ENCODE data around the gene EPHA5. TPM values are rescaled to one million over a fixed set of nuclear protein-coding genes. Genes with fewer than 3 reads are reported as not detected.

The EPHA5 gene
- total and polyA plus RNA-seq, 8 donors, result 0.08 to 1.8 (median 0.51) TPM; not detected in 2

- DNase-seq, result peak in 1 of 2 donors; percentile 15
- TF ChIP-seq EP300 (IDR thresholded peaks at IDR 0.05) (no peak), POLR2AphosphoS5 (IDR thresholded peaks at IDR 0.05) (no peak), CTCF (IDR thresholded peaks at IDR 0.05) (no peak), POLR2A (IDR thresholded peaks at IDR 0.05) (no peak)
- intact Hi-C loops (cut with DNase I; ENCODE audit: low total_unique reads), result no loop called here
- Histone ChIP-seq H3K27me3 (no peaks in the 10 kb centered on the region), H3K27ac (no peak overlapping the region), H3K4me3 (no peak overlapping the region), H3K4me1 (no peaks in the 10 kb centered on the region), H3K9me3 (no peaks in the 10 kb centered on the region), H3K36me3 (no peaks in the 10 kb centered on the region)
- WGBS, 5 donors, result 51 to 85% (median 75%) methylated on average over 1 of the region's 1 CpG
These were observed 81.0 kb downstream of the EPHA5 start for GRCh38 chr4:65589331-65589730.

- no peak for TF ChIP-seq POLR2A (IDR thresholded peaks at IDR 0.05)
- no peak for TF ChIP-seq POLR2AphosphoS5 (IDR thresholded peaks at IDR 0.05)
- TF ChIP-seq CTCF (IDR thresholded peaks at IDR 0.05), result no peak
- TF ChIP-seq EP300 (IDR thresholded peaks at IDR 0.05), result no peak
- Histone ChIP-seq H3K36me3 (no peaks in the 10 kb centered on the region), H3K4me3 (no peak overlapping the region), H3K9me3 (no peaks in the 10 kb centered on the region), H3K4me1 (no peaks in the 10 kb centered on the region), H3K27me3 (no peaks in the 10 kb centered on the region), H3K27ac (no peak overlapping the region)
- intact Hi-C loops (cut with DNase I; ENCODE audit: low total_unique reads), result no loop called here
- 77 to 92% (median 84%) methylated on average over 1 of the region's 1 CpG for WGBS, 5 donors
- DNase-seq, result no peak
These were observed 89.7 kb downstream of the EPHA5 start for GRCh38 chr4:65580551-65580950.

- Histone ChIP-seq H3K9me3 (no peaks in the 10 kb centered on the region), H3K4me1 (no peaks in the 10 kb centered on the region), H3K27ac (no peak overlapping the region), H3K4me3 (no peak overlapping the region), H3K27me3 (no peaks in the 10 kb centered on the region), H3K36me3 (no peaks in the 10 kb centered on the region)
- intact Hi-C loops (cut with DNase I; ENCODE audit: low total_unique reads), result no loop called here
- DNase-seq, result no peak
- WGBS, 5 donors, result 81 to 89% (median 85%) methylated on average over 2 of the region's 2 CpGs
- no peak for TF ChIP-seq EP300 (IDR thresholded peaks at IDR 0.05)
- no peak for TF ChIP-seq POLR2AphosphoS5 (IDR thresholded peaks at IDR 0.05)
- TF ChIP-seq CTCF (IDR thresholded peaks at IDR 0.05), result no peak
- TF ChIP-seq POLR2A (IDR thresholded peaks at IDR 0.05), result no peak
These were observed 103.8 kb downstream of the EPHA5 start for GRCh38 chr4:65566473-65566872.

GRCh38 chr4:65561164-65561563, 109.1 kb downstream of the EPHA5 start:
- H3K4me3 ChIP-seq, result no peak overlapping the region
- TF ChIP-seq POLR2A (IDR thresholded peaks at IDR 0.05), result no peak
- TF ChIP-seq CTCF (IDR thresholded peaks at IDR 0.05), result no peak
- TF ChIP-seq POLR2AphosphoS5 (IDR thresholded peaks at IDR 0.05), result no peak
- no peak for TF ChIP-seq EP300 (IDR thresholded peaks at IDR 0.05)
- H3K27ac ChIP-seq, result no peak overlapping the region
- no peaks in the 10 kb centered on the region for H3K36me3 ChIP-seq
- 41 to 54% (median 46%) methylated on average over 2 of the region's 2 CpGs for WGBS, 5 donors
- intact Hi-C loops (cut with DNase I; ENCODE audit: low total_unique reads), result no loop called here
- no peaks in the 10 kb centered on the region for H3K27me3 ChIP-seq
- no peaks in the 10 kb centered on the region for H3K9me3 ChIP-seq
- no peak for DNase-seq
- H3K4me1 ChIP-seq, result no peaks in the 10 kb centered on the region
